HEK293 (cell line): ENCODE results near the gene PDK3.
A peak's percentile ranks its signal among the peaks of the same experiment; 100 is the strongest.

Source experiments
- ELK4 ChIP-seq: IDR thresholded peaks from 2 replicates; pipeline ENCODE4 v1.6.1; 2011; ENCODE audit warnings: mild to moderate bottlenecking, low read depth, low read length, borderline replicate concordance
- GLIS2 ChIP-seq: fragments of 450-650 bp; formaldehyde crosslinking; IDR thresholded peaks from 2 replicates; pipeline ENCODE4 v1.5.1; 2016; ENCODE audit warnings: missing biosample characterization, missing genetic modification characterization
- KLF7 ChIP-seq: fragments of 450-650 bp; formaldehyde crosslinking; IDR thresholded peaks from 2 replicates; pipeline ENCODE4 v1.5.1; 2016; ENCODE audit warnings: missing biosample characterization, missing genetic modification characterization, borderline replicate concordance
- KLF9 ChIP-seq: fragments of 450-650 bp; formaldehyde crosslinking; IDR thresholded peaks from 2 replicates; pipeline ENCODE4 v1.5.1; 2016; ENCODE audit warnings: missing biosample characterization, missing genetic modification characterization, low read depth
- PBX3 ChIP-seq: sonication (generic); formaldehyde crosslinking; IDR thresholded peaks from 2 replicates; pipeline ENCODE4 v1.8.1; 2022; ENCODE audit warnings: mild to moderate bottlenecking, moderate library complexity, missing genetic modification reagents
- PRDM10 ChIP-seq: fragments of 450-650 bp; formaldehyde crosslinking; IDR thresholded peaks from 2 replicates; pipeline ENCODE4 v1.5.1; 2016; ENCODE audit warnings: missing biosample characterization, missing genetic modification characterization
- REST ChIP-seq: fragments of 450-650 bp; formaldehyde crosslinking; IDR thresholded peaks from 2 replicates; pipeline ENCODE4 v1.5.1; 2016; ENCODE audit warnings: missing biosample characterization, missing genetic modification characterization
- SP3 ChIP-seq: fragments of 450-650 bp; formaldehyde crosslinking; IDR thresholded peaks from 2 replicates; pipeline ENCODE4 v1.5.1; 2016; ENCODE audit warnings: missing biosample characterization, missing genetic modification characterization
- SP7 ChIP-seq: fragments of 450-650 bp; formaldehyde crosslinking; IDR thresholded peaks from 2 replicates; pipeline ENCODE4 v1.5.1; 2016; ENCODE audit warnings: missing biosample characterization, missing genetic modification characterization
- ZBTB44 ChIP-seq: fragments of 450-650 bp; IDR thresholded peaks from 2 replicates; pipeline ENCODE4 v1.5.1; 2018; ENCODE audit warnings: missing biosample characterization, mild to moderate bottlenecking, missing genetic modification characterization
- ZEB2 ChIP-seq: fragments of 450-650 bp; formaldehyde crosslinking; IDR thresholded peaks from 2 replicates; pipeline ENCODE4 v1.5.1; 2016; ENCODE audit warnings: missing biosample characterization, missing genetic modification characterization
- ZNF24 ChIP-seq: fragments of 450-650 bp; formaldehyde crosslinking; IDR thresholded peaks from 2 replicates; pipeline ENCODE4 v1.5.1; 2016; ENCODE audit warnings: missing biosample characterization, missing genetic modification characterization
- ZNF335 ChIP-seq: fragments of 450-650 bp; formaldehyde crosslinking; conservative IDR thresholded peaks from 2 replicates; pipeline ENCODE4 v1.5.1; 2016; ENCODE audit warnings: missing biosample characterization, missing genetic modification characterization
- ZNF341 ChIP-seq: fragments of 450-650 bp; formaldehyde crosslinking; IDR thresholded peaks from 2 replicates; pipeline ENCODE4; 2016; ENCODE audit warnings: low read depth, missing biosample characterization, missing genetic modification characterization
- ZNF394 ChIP-seq: fragments of 450-650 bp; formaldehyde crosslinking; IDR thresholded peaks from 2 replicates; pipeline ENCODE4 v1.5.1; 2016; ENCODE audit warnings: missing biosample characterization, missing genetic modification characterization, mild to moderate bottlenecking, moderate library complexity, borderline replicate concordance
- ZNF398 ChIP-seq: fragments of 450-650 bp; formaldehyde crosslinking; IDR thresholded peaks from 2 replicates; pipeline ENCODE4 v1.5.1; 2017; ENCODE audit warnings: missing biosample characterization, missing genetic modification characterization
- ZNF449 ChIP-seq: fragments of 450-650 bp; formaldehyde crosslinking; IDR thresholded peaks from 2 replicates; pipeline ENCODE4 v1.5.1; 2017; ENCODE audit warnings: missing biosample characterization, mild to moderate bottlenecking, missing genetic modification characterization, moderate library complexity
- ZNF501 ChIP-seq: fragments of 450-650 bp; formaldehyde crosslinking; IDR thresholded peaks from 2 replicates; pipeline ENCODE4 v1.5.1; 2016; ENCODE audit warnings: missing biosample characterization, missing genetic modification characterization
- ZNF600 ChIP-seq: fragments of 450-650 bp; formaldehyde crosslinking; IDR thresholded peaks from 2 replicates; pipeline ENCODE4 v1.5.1; 2016; ENCODE audit warnings: missing biosample characterization, missing genetic modification characterization
- ZNF670 ChIP-seq: fragments of 450-650 bp; formaldehyde crosslinking; IDR thresholded peaks from 2 replicates; pipeline ENCODE4 v1.5.1; 2016; ENCODE audit warnings: missing biosample characterization, missing genetic modification characterization, low read depth
- ZNF677 ChIP-seq: fragments of 450-650 bp; IDR thresholded peaks from 2 replicates; pipeline ENCODE4 v1.5.0; 2018; ENCODE audit warnings: missing biosample characterization, mild to moderate bottlenecking, missing genetic modification characterization, moderate library complexity
- ZNF768 ChIP-seq: fragments of 450-650 bp; formaldehyde crosslinking; IDR thresholded peaks from 2 replicates; pipeline ENCODE4 v1.5.1; 2018; ENCODE audit warnings: missing biosample characterization, mild to moderate bottlenecking, missing genetic modification characterization

PDK3 gene

GRCh38 chrX:24464836-24465531 is at the start of gene PDK3 (continued):
- TF ChIP-seq SP7 (tag by site-specific recombination) (peak; percentile 40; the same call in 1 of the 2 replicates), PRDM10 (tag by site-specific recombination) (0 out of 2 replicates have a peak, but pooled peaks have one; percentile 25), ZNF394 (peak; percentile 42; the same call in 1 of the 2 replicates), PBX3 (CRISPR knock-in tag) (peak; percentile 62), SP3 (tag by site-specific recombination) (peak; percentile 48; the same call in 1 of the 2 replicates), ZNF670 (no peak), ZNF398 (peak; percentile 4; the same call in 1 of the 2 replicates), ZNF335 (tag by site-specific recombination) (peak; percentile 78), KLF9 (tag by site-specific recombination) (peak; percentile 32; the same call in 1 of the 2 replicates), GLIS2 (tag by site-specific recombination) (peak; percentile 78), ZNF600 (tag by site-specific recombination) (peak; percentile 38; the same call in 1 of the 2 replicates), ELK4 (no peak), REST (tag by site-specific recombination) (0 out of 2 replicates have a peak, but pooled peaks have one; percentile 13), ZNF501 (0 out of 2 replicates have a peak, but pooled peaks have one; percentile 49), ZBTB44 (tag by site-specific recombination) (peak; percentile 93), KLF7 (tag by site-specific recombination) (no peak), ZNF768 (tag by site-specific recombination) (peak; percentile 5; the same call in 1 of the 2 replicates), ZNF677 (no peak), ZNF24 (tag by site-specific recombination) (0 out of 2 replicates have a peak, but pooled peaks have one; percentile 30), ZNF341 (tag by site-specific recombination) (peak; percentile 93), ZEB2 (tag by site-specific recombination) (peak; percentile 75; the same call in 1 of the 2 replicates), ZNF449 (tag by site-specific recombination) (peak; percentile 86)
